ENCODE data around the gene CSMD2. TPM values are rescaled to one million over a fixed set of nuclear protein-coding genes. Genes with fewer than 3 reads are reported as not detected.

Gene CSMD2
- total and polyA plus RNA-seq, 2 experiments from 2014 or later = 5.3 to 16.6 TPM

DNA sequence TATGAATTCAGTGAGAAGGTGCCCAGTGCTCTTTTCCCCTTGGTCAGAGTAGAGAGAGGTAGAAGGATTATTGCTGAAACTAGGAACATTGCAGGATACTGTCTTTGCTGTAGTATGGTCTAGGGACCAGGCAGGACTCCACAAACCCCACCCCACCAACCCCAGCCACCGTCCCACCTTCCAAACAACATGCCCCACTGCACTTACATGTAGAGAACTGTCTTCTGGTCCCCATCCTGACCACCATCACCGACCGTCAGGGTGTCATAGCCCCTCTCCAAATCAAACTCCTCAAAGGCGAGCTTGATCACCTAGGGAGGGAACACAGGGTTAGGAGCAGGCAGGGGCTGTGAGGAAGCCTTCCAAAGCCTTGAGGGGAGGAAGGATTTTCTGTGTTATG is 372.8 kb downstream of the CSMD2 start:
- DNase-seq (ENCODE audit: low spot score) = no peak
- no peak overlapping the region; the same call in 1 of the 2 replicates for H3K27ac Mint-ChIP-seq

More for the DNA sequence above, 372.8 kb downstream of the CSMD2 start:
- Mint-ChIP-seq H3K27me3 (ENCODE audit: insufficient read depth, low read depth, poor library complexity) (peaks cover 11% of the 10 kb centered on the region), H3K9me3 (peaks cover 8% of the 10 kb centered on the region), H3K4me3 (no peak overlapping the region), H3K36me3 (ENCODE audit: low read depth) (peaks cover 50% of the 10 kb centered on the region), H3K4me1 (peaks cover under 1% of the 10 kb centered on the region; the same call in 1 of the 3 replicates)
- no peak overlapping the region for H3K4me3 ChIP-seq
- no peak for ATAC-seq
- H3K36me3 ChIP-seq (ENCODE audit: insufficient read depth) = no peaks in the 10 kb centered on the region; the same call in 1 of the 2 replicates
- no peaks in the 10 kb centered on the region for H3K79me2 ChIP-seq (replicated peaks; ENCODE audit: insufficient read depth)
- H2AFZ ChIP-seq = no peak overlapping the region
- no peaks in the 10 kb centered on the region for H3F3A ChIP-seq (replicated peaks; ENCODE audit: low read depth)
- H3K9me2 ChIP-seq (ENCODE audit: insufficient read depth) = no peaks in the 10 kb centered on the region; the same call in 1 of the 2 replicates
- H3K4me2 ChIP-seq = no peak overlapping the region
- no peaks in the 10 kb centered on the region for H4K20me1 ChIP-seq (replicated peaks; ENCODE audit: insufficient read depth)
- H3K27ac ChIP-seq (ENCODE audit: low read depth) = no peak overlapping the region
- H3K4me1 ChIP-seq (ENCODE audit: insufficient read depth) = no peaks in the 10 kb centered on the region
- TF ChIP-seq ZNF331 (CRISPR knock-in tag; IDR thresholded peaks at IDR 0.05; ENCODE audit: low read depth) (no peak), JUNB (IDR thresholded peaks at IDR 0.05; ENCODE audit: unreplicated experiment) (no peak), ZNF114 (CRISPR knock-in tag; IDR thresholded peaks at IDR 0.05) (no peak), CREB1 (CRISPR knock-in tag; IDR thresholded peaks at IDR 0.05; ENCODE audit: low read depth) (no peak), ETS1 (IDR thresholded peaks at IDR 0.05) (no peak), EZH2 (IDR thresholded peaks at IDR 0.05; ENCODE audit: low read depth, unreplicated experiment) (no peak), NANOG (IDR thresholded peaks at IDR 0.05; ENCODE audit: borderline replicate concordance) (no peak), ZNF462 (CRISPR knock-in tag; IDR thresholded peaks at IDR 0.05) (no peak), POLR2AphosphoS5 (IDR thresholded peaks at IDR 0.05; ENCODE audit: low read depth) (no peak), EZH2phosphoT487 (IDR thresholded peaks at IDR 0.05; ENCODE audit: unreplicated experiment) (no peak), STAT1 (IDR thresholded peaks at IDR 0.05; ENCODE audit: unreplicated experiment) (no peak), CTCF (conservative IDR thresholded peaks at IDR 0.05; ENCODE audit: low read depth in 2 of 2) (no peak)
- TF ChIP-seq, protein P1, sequence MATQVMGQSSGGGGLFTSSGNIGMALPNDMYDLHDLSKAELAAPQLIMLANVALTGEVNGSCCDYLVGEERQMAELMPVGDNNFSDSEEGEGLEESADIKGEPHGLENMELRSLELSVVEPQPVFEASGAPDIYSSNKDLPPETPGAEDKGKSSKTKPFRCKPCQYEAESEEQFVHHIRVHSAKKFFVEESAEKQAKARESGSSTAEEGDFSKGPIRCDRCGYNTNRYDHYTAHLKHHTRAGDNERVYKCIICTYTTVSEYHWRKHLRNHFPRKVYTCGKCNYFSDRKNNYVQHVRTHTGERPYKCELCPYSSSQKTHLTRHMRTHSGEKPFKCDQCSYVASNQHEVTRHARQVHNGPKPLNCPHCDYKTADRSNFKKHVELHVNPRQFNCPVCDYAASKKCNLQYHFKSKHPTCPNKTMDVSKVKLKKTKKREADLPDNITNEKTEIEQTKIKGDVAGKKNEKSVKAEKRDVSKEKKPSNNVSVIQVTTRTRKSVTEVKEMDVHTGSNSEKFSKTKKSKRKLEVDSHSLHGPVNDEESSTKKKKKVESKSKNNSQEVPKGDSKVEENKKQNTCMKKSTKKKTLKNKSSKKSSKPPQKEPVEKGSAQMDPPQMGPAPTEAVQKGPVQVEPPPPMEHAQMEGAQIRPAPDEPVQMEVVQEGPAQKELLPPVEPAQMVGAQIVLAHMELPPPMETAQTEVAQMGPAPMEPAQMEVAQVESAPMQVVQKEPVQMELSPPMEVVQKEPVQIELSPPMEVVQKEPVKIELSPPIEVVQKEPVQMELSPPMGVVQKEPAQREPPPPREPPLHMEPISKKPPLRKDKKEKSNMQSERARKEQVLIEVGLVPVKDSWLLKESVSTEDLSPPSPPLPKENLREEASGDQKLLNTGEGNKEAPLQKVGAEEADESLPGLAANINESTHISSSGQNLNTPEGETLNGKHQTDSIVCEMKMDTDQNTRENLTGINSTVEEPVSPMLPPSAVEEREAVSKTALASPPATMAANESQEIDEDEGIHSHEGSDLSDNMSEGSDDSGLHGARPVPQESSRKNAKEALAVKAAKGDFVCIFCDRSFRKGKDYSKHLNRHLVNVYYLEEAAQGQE (IDR thresholded peaks at IDR 0.05; ENCODE audit: unreplicated experiment) = no peak
- no peaks in the 10 kb centered on the region for H3K27me3 ChIP-seq (ENCODE audit: insufficient read depth)
